HG03108 (cell line): ENCODE results near the gene ENO3.
A peak's percentile ranks its signal among the peaks of the same experiment; 100 is the strongest.

Source experiments
- ATAC-seq: cut with Tn5 transposase; IDR thresholded peaks from one replicate; pipeline ENCODE4 v1.9.1; 2021; ENCODE audit warnings: moderate library complexity; ENCODE audit not compliant: unreplicated experiment

Gene ENO3

GRCh38 chr17:4936436-4936835 lies 14.5 kb upstream of the ENO3 start:
- ATAC-seq: no peak

- no peak for ATAC-seq
These were observed 13.4 kb upstream of the ENO3 start for GRCh38 chr17:4937553-4937952.

- no peak for ATAC-seq
These were observed 12.8 kb upstream of the ENO3 start for GRCh38 chr17:4938069-4938491.

- no peak for ATAC-seq
These were observed 12.0 kb upstream of the ENO3 start for GRCh38 chr17:4938688-4939545.

- ATAC-seq: no peak
These were observed 11.4 kb upstream of the ENO3 start for GRCh38 chr17:4939546-4939795.

DNA sequence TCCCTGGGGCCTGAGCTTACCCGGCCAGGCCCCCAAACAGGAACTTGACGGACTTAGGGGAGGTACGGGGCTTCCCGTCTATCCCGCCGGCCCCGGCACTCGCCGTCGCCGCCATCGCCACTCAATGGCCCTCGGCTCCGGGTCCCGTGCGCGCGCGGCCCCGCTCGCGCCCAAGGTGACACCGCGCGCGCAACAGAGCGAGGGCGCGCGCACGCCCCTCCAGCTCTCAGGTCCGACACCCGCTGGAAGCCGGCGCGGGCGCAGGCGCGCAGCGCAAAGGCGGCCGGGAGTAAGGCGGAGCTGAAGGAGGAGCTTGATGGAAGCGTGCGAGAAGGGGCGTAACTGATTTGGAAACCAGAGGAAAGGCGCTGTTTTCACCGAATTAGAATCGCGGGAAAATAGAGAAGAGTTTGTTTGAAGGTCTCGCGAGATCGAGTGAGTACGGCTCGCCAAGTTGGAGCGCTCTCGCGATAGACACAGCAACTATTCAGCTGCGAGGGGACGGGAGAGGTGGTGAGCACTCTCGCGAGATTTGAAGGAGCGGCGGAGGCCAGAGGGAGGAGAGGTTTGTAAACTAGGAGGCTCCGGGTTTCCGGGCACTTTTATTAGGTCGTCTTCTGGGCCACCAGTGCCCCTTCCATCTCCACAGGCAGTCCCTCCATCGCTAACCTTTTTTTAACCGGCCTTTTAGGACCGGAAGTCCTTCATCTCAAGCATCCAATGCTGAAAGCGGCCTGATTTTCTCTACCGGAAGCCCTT lies 10.9 kb upstream of the ENO3 start, which contains the start of the genes RNF167 and SLC25A11:
TSS of gene RNF167 (plus strand) at position 473 of the 759 bp plus-strand sequence. CDS start 642 bp downstream, outside the sequence.
TSS of gene SLC25A11 (minus strand) at position 251 of the 759 bp plus-strand sequence. CDS start at position 115, 136 bp downstream.
- peak; percentile 73 for ATAC-seq

- no peak for ATAC-seq
These were observed 10.2 kb upstream of the ENO3 start for GRCh38 chr17:4940555-4941318.

DNA sequence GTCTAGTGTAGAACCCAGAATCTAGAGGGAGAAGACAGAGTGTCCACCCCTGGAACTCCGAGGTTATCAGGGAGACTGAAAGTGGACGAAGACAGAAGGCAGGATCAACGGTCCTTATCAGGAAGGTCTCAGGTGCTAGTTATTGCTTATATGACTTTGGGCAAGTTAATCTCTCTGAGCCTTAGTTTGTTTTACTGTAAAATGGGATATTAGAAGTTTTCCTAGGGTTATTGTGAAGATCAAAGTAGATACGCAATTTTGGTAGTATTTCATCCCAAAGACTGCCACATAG lies 9.7 kb upstream of the ENO3 start:
- no peak for ATAC-seq

DNA sequence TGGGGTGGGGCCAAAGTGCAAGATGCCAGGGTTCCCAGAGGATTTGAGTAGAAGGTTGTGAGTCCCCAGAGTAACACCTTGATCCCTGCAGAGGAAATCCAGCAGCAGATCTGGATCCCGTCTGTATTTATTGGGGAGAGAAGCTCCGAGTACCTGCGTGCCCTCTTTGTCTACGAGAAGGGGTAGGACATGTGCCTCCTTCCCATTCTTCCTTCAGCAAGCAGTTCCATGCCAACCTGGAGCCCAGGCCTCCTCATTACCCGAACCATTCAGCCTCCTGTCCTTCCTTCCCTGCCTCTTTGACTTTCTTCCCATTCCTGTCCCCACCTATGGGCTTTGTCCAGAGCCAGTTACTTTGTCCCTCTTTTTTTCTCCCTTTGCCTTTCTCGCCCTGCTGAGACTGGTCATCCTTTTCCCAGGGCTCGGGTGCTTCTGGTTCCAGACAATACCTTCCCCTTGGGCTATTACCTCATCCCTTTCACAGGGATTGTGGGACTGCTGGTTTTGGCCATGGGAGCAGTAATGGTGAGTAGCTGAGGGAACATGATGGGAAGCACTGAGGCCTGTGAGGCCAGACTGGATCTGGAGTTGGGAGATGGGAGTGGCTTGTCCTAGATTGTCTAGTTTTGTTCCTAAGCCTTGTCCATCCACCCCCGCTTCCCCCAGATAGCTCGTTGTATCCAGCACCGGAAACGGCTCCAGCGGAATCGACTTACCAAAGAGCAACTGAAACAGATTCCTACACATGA lies 8.0 kb upstream of the ENO3 start:
- no peak for ATAC-seq

DNA sequence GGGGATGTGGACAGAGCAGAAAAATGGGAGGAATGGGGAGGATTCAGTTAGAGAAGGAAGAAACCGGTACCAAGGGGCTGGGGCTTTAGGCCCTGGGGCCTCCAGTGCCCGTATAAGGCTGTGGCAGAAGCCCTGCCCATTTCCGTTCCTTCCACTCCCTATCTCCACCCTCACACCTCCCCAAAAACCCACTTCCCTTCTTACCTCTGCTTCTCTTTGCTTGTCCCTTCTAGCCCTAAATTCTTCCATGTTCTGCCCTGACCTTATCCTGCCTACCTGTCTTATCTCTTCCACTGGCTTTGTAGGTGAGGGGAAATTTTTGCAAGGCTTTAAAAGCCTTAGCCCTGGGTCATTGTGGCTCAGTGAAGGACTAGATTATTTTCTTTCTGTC lies 6.8 kb upstream of the ENO3 start:
- ATAC-seq: no peak

DNA sequence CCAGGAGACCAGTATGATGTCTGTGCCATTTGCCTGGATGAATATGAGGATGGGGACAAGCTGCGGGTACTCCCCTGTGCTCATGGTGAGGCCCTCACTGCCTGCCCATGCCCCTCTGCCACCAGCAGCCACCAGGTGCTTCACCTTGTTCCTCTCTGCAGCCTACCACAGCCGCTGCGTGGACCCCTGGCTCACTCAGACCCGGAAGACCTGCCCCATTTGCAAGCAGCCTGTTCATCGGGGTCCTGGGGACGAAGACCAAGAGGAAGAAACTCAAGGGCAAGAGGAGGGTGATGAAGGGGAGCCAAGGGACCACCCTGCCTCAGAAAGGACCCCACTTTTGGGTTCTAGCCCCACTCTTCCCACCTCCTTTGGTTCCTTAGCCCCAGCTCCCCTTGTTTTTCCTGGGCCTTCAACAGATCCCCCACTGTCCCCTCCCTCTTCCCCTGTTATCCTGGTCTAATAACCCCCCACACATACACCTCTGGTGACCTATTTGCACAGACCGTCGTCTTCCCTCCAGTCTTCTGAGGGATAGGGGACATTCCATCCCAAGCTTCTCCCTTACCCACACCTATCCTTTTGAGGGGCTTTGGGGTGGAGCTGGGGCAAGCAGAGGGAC lies 6.3 kb upstream of the ENO3 start:
- no peak for ATAC-seq

GRCh38 chr17:4945176-4945943 lies 5.6 kb upstream of the ENO3 start:
- peak; percentile 25 for ATAC-seq

GRCh38 chr17:4945944-4946280 lies 5.0 kb upstream of the ENO3 start:
- no peak for ATAC-seq

- no peak for ATAC-seq
These were observed 4.5 kb upstream of the ENO3 start for GRCh38 chr17:4946312-4946976.

- no peak for ATAC-seq
These were observed 3.9 kb upstream of the ENO3 start for GRCh38 chr17:4947010-4947410.

DNA sequence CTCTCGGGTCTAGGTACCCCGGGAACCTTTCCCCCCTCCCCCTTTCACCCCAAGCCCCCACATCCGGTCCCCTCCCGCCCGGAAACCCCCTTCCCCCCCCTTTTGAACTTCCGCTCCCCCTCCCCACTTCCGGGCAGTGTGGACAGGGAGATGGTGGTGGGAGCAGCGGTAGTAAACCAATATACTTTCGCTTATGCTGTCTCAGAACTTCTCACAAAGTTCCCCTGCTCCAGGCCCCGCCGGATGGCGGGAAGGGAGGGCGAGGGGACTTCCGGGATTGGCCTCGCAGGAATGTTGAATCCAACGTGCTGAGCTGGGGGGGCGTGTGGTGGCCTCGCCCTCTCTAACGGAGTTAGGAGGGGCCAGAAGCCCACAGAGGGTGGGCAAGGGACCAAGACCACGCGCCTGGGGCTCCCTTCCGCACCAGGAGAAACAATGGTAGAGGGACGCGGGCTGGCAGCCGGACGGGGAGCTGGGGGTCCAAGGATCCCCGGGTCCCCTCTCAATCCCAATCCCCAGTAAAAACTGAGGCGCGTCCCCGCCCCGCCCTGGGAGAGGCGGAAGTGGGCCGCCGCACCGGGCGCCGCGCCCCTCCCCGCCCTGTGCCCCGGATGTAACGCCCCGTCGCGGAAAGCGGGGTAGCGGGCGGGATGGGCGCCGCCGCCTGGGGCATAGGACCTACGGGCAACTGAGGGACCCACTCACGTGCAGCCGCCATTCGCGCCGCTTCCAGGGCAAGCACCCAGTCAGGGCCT lies 3.3 kb upstream of the ENO3 start:
- ATAC-seq: no peak

DNA sequence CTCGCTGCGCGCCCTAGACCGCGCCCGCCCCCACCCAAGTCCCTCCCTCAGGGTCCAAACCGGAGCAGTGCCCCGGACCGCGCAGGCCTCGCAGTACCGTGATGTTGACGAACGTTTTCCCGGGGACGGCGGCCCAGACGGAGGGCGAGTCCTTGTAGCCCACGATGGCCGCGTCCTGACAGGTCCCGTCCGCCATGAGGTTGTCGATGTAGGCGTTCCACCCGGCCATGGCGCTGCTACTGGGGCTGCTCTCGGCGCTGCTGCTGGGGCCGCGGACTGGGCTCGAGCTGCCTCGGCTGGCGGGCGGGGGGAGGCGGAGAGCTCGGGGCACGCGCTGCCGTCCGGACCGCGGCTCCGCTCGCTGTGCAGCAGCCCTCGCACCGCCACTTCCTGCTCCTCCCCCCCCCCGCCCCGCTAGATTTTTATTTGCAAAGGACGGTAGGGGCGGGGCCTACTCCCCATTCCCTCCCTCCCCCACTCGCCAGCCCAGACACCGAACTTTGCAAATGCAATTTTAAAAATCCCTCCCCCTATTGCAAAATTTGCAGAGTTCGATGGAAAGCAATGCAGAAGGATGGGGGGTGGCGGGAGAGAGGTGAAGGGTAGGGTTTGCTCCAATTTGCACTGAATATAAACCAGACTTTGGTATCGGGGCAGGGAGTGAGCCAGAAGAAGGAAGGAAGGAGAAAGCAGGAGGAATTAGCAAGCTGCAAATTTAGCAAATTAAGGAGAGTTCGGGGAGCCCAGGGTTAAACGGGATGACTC lies 2.6 kb upstream of the ENO3 start, which contains the start of gene PFN1:
TSS of gene PFN1 (minus strand) at position 365 of the 765 bp plus-strand sequence. CDS start at position 229, 136 bp downstream.
- ATAC-seq: no peak

GRCh38 chr17:4948931-4949320 lies 2.0 kb upstream of the ENO3 start:
- ATAC-seq: peak; percentile 29
